A172 (cell line): Measurements from ENCODE around the gene SLAIN1. TPM values are rescaled to one million over a fixed set of nuclear protein-coding genes. Genes with fewer than 3 reads are reported as not detected.
"Not testable (repeated sequence)": the region's sequence is repeated elsewhere in the genome, so short reads cannot be mapped to it uniquely, and the experiment has no call there.

Experiments
- DNase-seq: peaks from one replicate; pipeline ENCODE4 v3.0.0-alpha.2; 2015; ENCODE audit warnings: low spot score
- total RNA-seq: library from RNA; depleted of rRNA; stranded (reverse); fragments of >200 nt; shearing (Covaris generic); gene quantifications from 2 replicates; pipeline ENCODE4 v1.2.3, GENCODE V29; 2014; rRNA removed

SLAIN1 gene
- total RNA-seq = 0.03 TPM in 1 of 2 replicates, not detected in the other

- no peak for DNase-seq
These were observed at the start of gene SLAIN1 for GRCh38 chr13:77697217-77698103. Gene SLAIN1 (plus strand): TSS chr13:77697687. CDS start chr13:77697914, 227 bp downstream.

GRCh38 chr13:77650409-77650808 lies 47.1 kb upstream of the SLAIN1 start:
- no peak for DNase-seq

GRCh38 chr13:77653301-77653700 lies 44.2 kb upstream of the SLAIN1 start:
- no peak for DNase-seq

- not testable (repeated sequence) for DNase-seq
These were observed 37.5 kb upstream of the SLAIN1 start for GRCh38 chr13:77660016-77660415.

GRCh38 chr13:77660841-77661250 lies 36.6 kb upstream of the SLAIN1 start:
- DNase-seq = no peak

- not testable (repeated sequence) for DNase-seq
These were observed 35.2 kb upstream of the SLAIN1 start for GRCh38 chr13:77662301-77662700.

- not testable (repeated sequence) for DNase-seq
These were observed 34.7 kb upstream of the SLAIN1 start for GRCh38 chr13:77662831-77663230.

GRCh38 chr13:77674852-77675251 lies 22.6 kb upstream of the SLAIN1 start:
- DNase-seq = no peak

- DNase-seq = no peak
These were observed 18.7 kb upstream of the SLAIN1 start for GRCh38 chr13:77678691-77679235.

- no peak for DNase-seq
These were observed 9.7 kb upstream of the SLAIN1 start for GRCh38 chr13:77687799-77688198.

GRCh38 chr13:77691871-77692270 lies 5.6 kb upstream of the SLAIN1 start:
- DNase-seq = no peak

- DNase-seq = no peak
These were observed 4.6 kb upstream of the SLAIN1 start for GRCh38 chr13:77692746-77693448.

GRCh38 chr13:77693449-77693940 lies 4.0 kb upstream of the SLAIN1 start:
- DNase-seq = no peak

GRCh38 chr13:77696006-77696878 lies 1.2 kb upstream of the SLAIN1 start:
- no peak for DNase-seq

- DNase-seq = no peak
These were observed 639 bp upstream of the SLAIN1 start for GRCh38 chr13:77696879-77697216.

GRCh38 chr13:77698201-77699058 lies 943 bp downstream of the SLAIN1 start:
- DNase-seq = no peak

- DNase-seq = no peak
These were observed 1.7 kb downstream of the SLAIN1 start for GRCh38 chr13:77699059-77699680.

GRCh38 chr13:77701305-77701704 lies 3.8 kb downstream of the SLAIN1 start:
- no peak for DNase-seq

GRCh38 chr13:77702366-77702765 lies 4.9 kb downstream of the SLAIN1 start:
- no peak for DNase-seq

- no peak for DNase-seq
These were observed 5.9 kb downstream of the SLAIN1 start for GRCh38 chr13:77703408-77703807.
